GM12878 (cell line): Measurements from ENCODE around the gene CCDC127. TPM values are rescaled to one million over a fixed set of nuclear protein-coding genes. Genes with fewer than 3 reads are reported as not detected.
"Not testable (repeated sequence)": the region's sequence is repeated elsewhere in the genome, so short reads cannot be mapped to it uniquely, and the experiment has no call there.

ENCODE experiments used
- ATAC-seq: fragments of 200-7000 bp; cut with Tn5 transposase; 3 replicates; pipeline ENCODE4 v1.9.1; 2020; ENCODE audit warnings: mild to moderate bottlenecking, moderate library complexity
- BruUV-seq: library from RNA; stranded (reverse); fragments of 400-500 nt; replicated peaks from 2 replicates; lab custom pipeline; 2021; lab: Mats Ljungman, UMichigan
- CTCF ChIA-PET: fragments of 300-600 bp; sonication (Branson Sonifier 250); formaldehyde crosslinking; extraction: SDS; loops from one replicate; lab custom pipeline; 2021; ENCODE audit warnings: inconsistent platforms; lab: Yijun Ruan, JAX
- POLR2A ChIA-PET: fragments of 350-600 bp; formaldehyde crosslinking; extraction: SDS; loops from one replicate; lab custom pipeline; 2021; ENCODE audit warnings: inconsistent platforms; lab: Charles Lee
- RAD21 ChIA-PET: fragments of 300-600 bp; sonication (Branson Sonifier 250); formaldehyde crosslinking; loops from one replicate; lab custom pipeline; 2023; ENCODE audit warnings: antibody characterized with exemption; ENCODE audit not compliant: unreplicated experiment; lab: Charles Lee
- SMC1A ChIA-PET: fragments of 300-600 bp; sonication (Branson Sonifier 250); formaldehyde crosslinking; loops from one replicate; lab custom pipeline; 2023; ENCODE audit not compliant: unreplicated experiment, uncharacterized antibody; lab: Charles Lee
- DNase-seq: peaks from one replicate; pipeline ENCODE4 v3.0.0-alpha.2; 2011; ENCODE audit warnings: low read depth, low spot score
- FAIRE-seq: peaks from 3 replicates; lab custom pipeline; 2011; peaks lifted over from hg19 to GRCh38; lab: Jason Lieb, UNC
- H2AFZ ChIP-seq: 2 replicates; pipeline ENCODE4 v1.6.0; 2011; ENCODE audit warnings: low read depth, low read length, control low read depth; ENCODE audit not compliant: control insufficient read depth
- H3K27ac ChIP-seq: 2 replicates; pipeline ENCODE4 v1.5.1; 2011; ENCODE audit warnings: control low read depth; ENCODE audit not compliant: control insufficient read depth, insufficient read depth
- H3K27me3 ChIP-seq, 2 experiments: replicated peaks in 1 of 2; 2 replicates each; pipeline versions ENCODE4 v1.6.0 to v1.6.1; 2011; ENCODE audit warnings: low read length in 1 of 2; ENCODE audit not compliant: control insufficient read depth in 2 of 2, insufficient read depth in 2 of 2
- H3K36me3 ChIP-seq, 2 experiments: 2 replicates each; pipeline ENCODE4 v1.5.1; 2011; ENCODE audit warnings: low read length in 1 of 2; ENCODE audit not compliant: control insufficient read depth in 2 of 2, insufficient read depth in 2 of 2
- H3K4me1 ChIP-seq: 2 replicates; pipeline ENCODE4 v1.6.1; 2011; ENCODE audit warnings: mild to moderate bottlenecking, low read length, moderate library complexity, mixed read lengths; ENCODE audit not compliant: control insufficient read depth, insufficient read depth
- H3K4me2 ChIP-seq: 2 replicates; pipeline ENCODE4 v1.6.0; 2011; ENCODE audit warnings: control low read depth; ENCODE audit not compliant: control insufficient read depth, insufficient read depth
- H3K4me3 ChIP-seq: fragments of 200-600 bp; sonication (generic); 2 replicates; pipeline ENCODE4 v1.5.1; 2016
- H3K79me2 ChIP-seq: 2 replicates; pipeline ENCODE4 v1.6.0; 2011; ENCODE audit warnings: low read length; ENCODE audit not compliant: control insufficient read depth, insufficient read depth
- H3K9ac ChIP-seq: 2 replicates; pipeline ENCODE4 v1.8.0; 2011; ENCODE audit warnings: low read length, control low read depth, mixed read lengths; ENCODE audit not compliant: control insufficient read depth, insufficient read depth
- H3K9me3 ChIP-seq: replicated peaks from 3 replicates; pipeline ENCODE4 v1.5.1; 2011; ENCODE audit warnings: mild to moderate bottlenecking, low read length; ENCODE audit not compliant: control insufficient read depth, insufficient read depth
- H4K20me1 ChIP-seq: 2 replicates; pipeline ENCODE4 v1.6.0; 2011; ENCODE audit not compliant: control insufficient read depth, insufficient read depth
- DPF2 ChIP-seq: fragments of 450-650 bp; IDR thresholded peaks from 2 replicates; pipeline ENCODE4 v1.6.1; 2017; ENCODE audit warnings: mild to moderate bottlenecking
- HDAC6 ChIP-seq: fragments of 200-600 bp; sonication (generic); IDR thresholded peaks from one replicate; pipeline ENCODE4 v1.8.0; 2017; ENCODE audit warnings: antibody characterized with exemption; ENCODE audit not compliant: unreplicated experiment
- IKZF1 ChIP-seq: fragments of 450-650 bp; conservative IDR thresholded peaks from 2 replicates; pipeline ENCODE4 v1.6.1; 2017; ENCODE audit warnings: antibody characterized with exemption, mild to moderate bottlenecking
- IKZF2 ChIP-seq, 2 experiments: fragments of 450-650 bp; IDR thresholded peaks; 2 replicates each; pipeline ENCODE4 v1.6.1; 2017; ENCODE audit warnings: mild to moderate bottlenecking in 2 of 2, moderate library complexity in 2 of 2
- MEF2A ChIP-seq: IDR thresholded peaks from 2 replicates; pipeline ENCODE4 v1.6.1; 2011; ENCODE audit warnings: low read depth, mild to moderate bottlenecking, low read length, moderate library complexity; ENCODE audit not compliant: insufficient read depth
- NFXL1 ChIP-seq: fragments of 450-650 bp; IDR thresholded peaks from 2 replicates; pipeline ENCODE4 v1.6.1; 2017; ENCODE audit warnings: antibody characterized with exemption, mild to moderate bottlenecking, borderline replicate concordance
- SPI1 ChIP-seq: IDR thresholded peaks from 2 replicates; pipeline ENCODE4 v1.6.1; 2011; ENCODE audit warnings: low read depth, mild to moderate bottlenecking, low read length, moderate library complexity, borderline replicate concordance; ENCODE audit not compliant: insufficient read depth
- YY1 ChIP-seq: IDR thresholded peaks from 2 replicates; pipeline ENCODE4 v1.6.1; 2011; ENCODE audit warnings: low read depth, mild to moderate bottlenecking, low read length
- ZSCAN29 ChIP-seq: fragments of 450-650 bp; IDR thresholded peaks from 2 replicates; pipeline ENCODE4 v1.6.1; 2017; ENCODE audit warnings: mild to moderate bottlenecking, moderate library complexity
- WGBS: methylation state at CpG from one replicate; pipeline ENCODE4 v1.1.6; 2016; ENCODE audit warnings: low lambda C conversion rate; ENCODE audit not compliant: insufficient replicate concordance, insufficient coverage; ENCODE audit errors: missing lambda C conversion rate; 5-methylcytosine and 5-hydroxymethylcytosine counted together
- in situ Hi-C: fragments of 300-500 bp; cut with MboI; formaldehyde crosslinking; loops from 9 replicates; pipeline ENCODE4 v1.14.3; 2018; ENCODE audit warnings: mixed read lengths
- intact Hi-C: fragments of 100-400 bp; cut with micrococcal nuclease; formaldehyde crosslinking; loops from one replicate; pipeline ENCODE4 v1.14.2; 2022; ENCODE audit not compliant: unreplicated experiment
- polyA plus RNA-seq, 11 experiments: library from polyadenylated mRNA; depleted of rRNA in 4 of 11; unstranded in 6 of 11; stranded (reverse) in 5 of 11; fragments of >200 nt; fragmentation: Nextera tagmentation in 4 of 11; fragmentation: Illumina TruSeq in 1 of 11; extraction: Ambion mirVana in 4 of 11; extraction: Trizol in 1 of 11; gene quantifications; 1 replicate in 1 of 11; 2 replicates in 10 of 11; pipeline versions ENCODE4 v1.2.1 to v1.2.3, GENCODE V29; 2011 to 2016; ENCODE audit warnings: inconsistent platforms in 2 of 11, missing spikeins in 2 of 11, low read depth in 1 of 11
- total RNA-seq, 4 experiments: library from RNA; depleted of rRNA in 3 of 4; stranded (reverse); fragments of >200 nt in 3 of 4; fragmentation: Illumina TruSeq in 1 of 4; extraction: Trizol in 1 of 4; gene quantifications; 2 replicates each; pipeline versions ENCODE4 v1.2.1 to v1.2.3, GENCODE V29; 2013 to 2021

The CCDC127 gene
- total and polyA plus RNA-seq, 10 of the 15 experiments (the other 5 are each of a cell fraction or from before 2014, with no cell fraction given), result 1.9 to 6.9 (median 2.9) TPM

DNA sequence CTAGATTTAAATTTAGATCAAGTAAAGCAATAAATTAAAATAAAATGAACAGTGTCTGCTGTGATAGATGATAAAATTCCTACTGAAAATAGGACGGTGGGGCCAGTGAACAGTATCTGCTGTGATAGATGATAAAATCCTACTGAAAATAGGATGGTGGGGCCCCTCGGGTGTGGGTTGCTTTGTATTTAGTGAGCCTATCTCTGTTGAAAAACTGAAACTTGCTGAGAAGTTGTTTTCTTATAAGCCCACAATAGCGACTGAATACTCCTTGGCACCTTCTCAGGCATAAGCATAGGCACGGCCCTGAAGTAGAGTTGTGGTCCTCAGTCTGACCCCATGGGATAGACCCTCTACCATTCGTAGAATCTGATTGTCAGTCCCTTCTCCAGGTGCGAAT, 5.8 kb upstream of the CCDC127 start:
- peaks cover 43% of the 10 kb centered on the region for H3K79me2 ChIP-seq
- no peaks in the 10 kb centered on the region for H4K20me1 ChIP-seq
- DNase-seq (no peak), ATAC-seq (no peak), FAIRE-seq (no peak)
- no peak overlapping the region for H3K9ac ChIP-seq
- in situ Hi-C loops, result no loop called here
- intact Hi-C loops, result no loop called here
- TF ChIP-seq ZSCAN29, result no peak
- TF ChIP-seq MEF2A, result no peak
- no peak for TF ChIP-seq NFXL1
- TF ChIP-seq YY1, result no peak
- no peak for TF ChIP-seq HDAC6
- H3K36me3 ChIP-seq, result peaks cover 15 to 17% of the 10 kb centered on the region in 2 experiments
- peaks cover 9% of the 10 kb centered on the region for H3K4me1 ChIP-seq
- BruUV-seq, result no TSS peak
- POLR2A ChIA-PET, result no interaction called here
- 88% methylated on average over 6 of the region's 6 CpGs for WGBS
- no peaks in the 10 kb centered on the region for H3K9me3 ChIP-seq
- CTCF ChIA-PET, result no interaction called here
- no peak overlapping the region for H3K27ac ChIP-seq
- H3K4me2 ChIP-seq, result no peak overlapping the region
- SMC1A ChIA-PET, result no interaction called here
- no peak overlapping the region for H2AFZ ChIP-seq
- RAD21 ChIA-PET, result no interaction called here
- no peaks in the 10 kb centered on the region for H3K27me3 ChIP-seq
- H3K4me3 ChIP-seq, result no peak overlapping the region

GRCh38 chr5:222951-223715, 5.2 kb upstream of the CCDC127 start:
- peak overlapping the region; percentile 30; the same call in 1 of the 2 replicates for H3K4me3 ChIP-seq
- ATAC-seq, result 0 out of 3 replicates have a peak, but pooled peaks have one; percentile 2
- H3K79me2 ChIP-seq, result peaks cover 50% of the 10 kb centered on the region
- POLR2A ChIA-PET, H4K20me1 ChIP-seq, in situ Hi-C loops, H2AFZ ChIP-seq, H3K9me3 ChIP-seq, intact Hi-C loops, RAD21 ChIA-PET, BruUV-seq, DNase-seq, FAIRE-seq, H3K4me1 ChIP-seq, H3K27me3 ChIP-seq, SMC1A ChIA-PET: not testable (repeated sequence)
- peak; percentile 85 for TF ChIP-seq SPI1
- TF ChIP-seq DPF2, result 0 out of 2 replicates have a peak, but pooled peaks have one; percentile 32
- peak; percentile 47 to 51; a peak in 2 of 4 replicates for TF ChIP-seq IKZF2 (IDR thresholded peaks at IDR 0.05)
- TF ChIP-seq IKZF1, result peak; percentile 40; the same call in 1 of the 2 replicates
- CTCF ChIA-PET, result interaction anchor here (0.6 to 1.3 kb wide), 2 partner anchors 35 to 239 kb away, joined by 3 to 4 read pairs; no protein-coding TSS in a partner anchor
- H3K36me3 ChIP-seq, result peaks cover 13 to 17% of the 10 kb centered on the region in 2 experiments
- peak overlapping the region; percentile 33; the same call in 1 of the 2 replicates for H3K9ac ChIP-seq
- 28% methylated on average over 6 of the region's 6 CpGs for WGBS
- H3K4me2 ChIP-seq, result peak overlapping the region; percentile 31
- peak overlapping the region; percentile 9; the same call in 1 of the 2 replicates for H3K27ac ChIP-seq
